GM18909 (cell line): ENCODE results near the gene TNC.

Experiments
- ATAC-seq: cut with Tn5 transposase; IDR thresholded peaks from one replicate; pipeline ENCODE4 v1.9.1; 2021; ENCODE audit warnings: mild to moderate bottlenecking; ENCODE audit not compliant: unreplicated experiment, poor library complexity

Gene TNC

GRCh38 chr9:115018547-115019435, 99.2 kb downstream of the TNC start:
- no peak for ATAC-seq

- ATAC-seq, result no peak
Observed at GRCh38 chr9:115016344-115016743, 101.6 kb downstream of the TNC start.

- no peak for ATAC-seq
Observed at GRCh38 chr9:115015018-115015635, 102.8 kb downstream of the TNC start.

- ATAC-seq, result no peak
Observed at GRCh38 chr9:115014438-115014837, 103.5 kb downstream of the TNC start.

GRCh38 chr9:115013998-115014397, 104.0 kb downstream of the TNC start:
- ATAC-seq, result peak; percentile 71

GRCh38 chr9:115012486-115012885, 105.5 kb downstream of the TNC start:
- no peak for ATAC-seq

GRCh38 chr9:115010874-115011273, 107.1 kb downstream of the TNC start:
- no peak for ATAC-seq

- ATAC-seq, result no peak
Observed at GRCh38 chr9:115008536-115009270, 109.3 kb downstream of the TNC start.

- ATAC-seq, result no peak
Observed at GRCh38 chr9:115006660-115007059, 111.3 kb downstream of the TNC start.

- no peak for ATAC-seq
Observed at GRCh38 chr9:115005322-115005721, 112.6 kb downstream of the TNC start.

- no peak for ATAC-seq
Observed at GRCh38 chr9:115004545-115004944, 113.4 kb downstream of the TNC start.

- no peak for ATAC-seq
Observed at GRCh38 chr9:115002371-115003120, 115.4 kb downstream of the TNC start.

- ATAC-seq, result no peak
Observed at GRCh38 chr9:115000217-115000639, 117.7 kb downstream of the TNC start.

GRCh38 chr9:114998326-114998725, 119.6 kb downstream of the TNC start:
- ATAC-seq, result no peak

GRCh38 chr9:114995681-114996221, 122.2 kb downstream of the TNC start:
- no peak for ATAC-seq

- no peak for ATAC-seq
Observed at GRCh38 chr9:114994768-114995167, 123.2 kb downstream of the TNC start.

GRCh38 chr9:114991861-114992260, 126.1 kb downstream of the TNC start:
- ATAC-seq, result no peak

- no peak for ATAC-seq
Observed at GRCh38 chr9:114990901-114991300, 127.1 kb downstream of the TNC start.

GRCh38 chr9:114989600-114990410, 128.2 kb downstream of the TNC start:
- no peak for ATAC-seq
